ENCODE results near the gene UBE2F.

UBE2F gene

DNA sequence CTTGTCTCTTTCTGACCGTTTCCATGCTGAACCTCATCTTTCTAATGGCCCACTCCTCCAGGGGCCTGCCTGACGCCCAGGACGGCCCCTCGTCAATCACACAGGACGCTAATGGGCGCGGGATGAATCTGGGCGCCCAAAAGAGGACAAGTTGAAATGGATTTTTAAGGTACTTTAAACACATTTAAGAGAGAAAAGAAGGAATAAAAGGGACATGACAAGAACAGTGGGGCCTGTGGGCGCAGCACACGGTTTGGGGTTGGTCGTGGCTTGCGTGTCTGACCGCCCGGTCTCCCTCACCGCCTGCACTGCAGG lies 607 bp upstream of the UBE2F start:
- H3K9ac ChIP-seq (ENCODE audit: low read depth, low read length): peak overlapping the region; percentile 79; the same call in 1 of the 2 replicates

DNA sequence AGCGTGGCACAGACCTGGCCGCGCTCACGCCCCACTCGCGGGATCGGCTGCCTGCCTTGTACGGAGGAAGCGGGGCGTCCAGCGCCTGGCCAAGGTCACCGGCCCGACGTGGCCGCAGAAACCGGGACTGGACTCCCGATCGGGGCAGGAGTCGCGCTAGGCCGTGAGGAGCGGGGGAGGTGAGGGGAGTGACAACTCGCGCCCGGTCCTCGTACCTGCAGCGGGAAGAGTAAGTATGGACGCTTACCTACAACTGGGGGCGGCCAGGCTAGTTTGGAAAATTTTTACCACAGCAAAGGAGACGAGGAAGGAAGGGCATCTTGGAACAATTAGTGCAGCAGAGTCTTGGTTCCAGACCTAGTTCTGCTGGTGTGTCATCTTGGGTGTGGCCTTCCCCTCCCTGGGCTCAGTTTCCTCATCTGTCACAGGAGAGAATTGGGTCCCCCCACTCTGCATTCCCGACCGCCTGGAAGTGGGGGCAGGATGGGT lies 693 bp downstream of the UBE2F start:
- H3K27me3 ChIP-seq (ENCODE audit: insufficient read depth, low read length): peaks cover 6% of the 10 kb centered on the region
- H3K4me1 ChIP-seq (ENCODE audit: insufficient read depth, low read length): peaks cover 8% of the 10 kb centered on the region; the same call in 1 of the 2 replicates
- H3K9ac ChIP-seq (ENCODE audit: low read depth, low read length): peak overlapping the region; percentile 73; the same call in 1 of the 2 replicates
- H3K27ac ChIP-seq (ENCODE audit: low read length): no peak overlapping the region
- peaks cover 2% of the 10 kb centered on the region for H3K9me3 ChIP-seq (ENCODE audit: insufficient read depth, low read depth, low read length)
- peak overlapping the region; percentile 84 for H3K4me3 ChIP-seq (ENCODE audit: low read length)
- H3K36me3 ChIP-seq (ENCODE audit: insufficient read depth, low read depth, low read length): no peaks in the 10 kb centered on the region

More for the DNA sequence above, 607 bp upstream of the UBE2F start:
- H3K4me3 ChIP-seq (ENCODE audit: low read length): peak overlapping the region; percentile 88
- peaks cover 8% of the 10 kb centered on the region for H3K9me3 ChIP-seq (ENCODE audit: insufficient read depth, low read depth, low read length)
- H3K27ac ChIP-seq (ENCODE audit: low read length): no peak overlapping the region
- peaks cover 8% of the 10 kb centered on the region; the same call in 1 of the 2 replicates for H3K4me1 ChIP-seq (ENCODE audit: insufficient read depth, low read length)
- peaks cover 6% of the 10 kb centered on the region for H3K27me3 ChIP-seq (ENCODE audit: insufficient read depth, low read length)
- H3K36me3 ChIP-seq (ENCODE audit: insufficient read depth, low read depth, low read length): no peaks in the 10 kb centered on the region

DNA sequence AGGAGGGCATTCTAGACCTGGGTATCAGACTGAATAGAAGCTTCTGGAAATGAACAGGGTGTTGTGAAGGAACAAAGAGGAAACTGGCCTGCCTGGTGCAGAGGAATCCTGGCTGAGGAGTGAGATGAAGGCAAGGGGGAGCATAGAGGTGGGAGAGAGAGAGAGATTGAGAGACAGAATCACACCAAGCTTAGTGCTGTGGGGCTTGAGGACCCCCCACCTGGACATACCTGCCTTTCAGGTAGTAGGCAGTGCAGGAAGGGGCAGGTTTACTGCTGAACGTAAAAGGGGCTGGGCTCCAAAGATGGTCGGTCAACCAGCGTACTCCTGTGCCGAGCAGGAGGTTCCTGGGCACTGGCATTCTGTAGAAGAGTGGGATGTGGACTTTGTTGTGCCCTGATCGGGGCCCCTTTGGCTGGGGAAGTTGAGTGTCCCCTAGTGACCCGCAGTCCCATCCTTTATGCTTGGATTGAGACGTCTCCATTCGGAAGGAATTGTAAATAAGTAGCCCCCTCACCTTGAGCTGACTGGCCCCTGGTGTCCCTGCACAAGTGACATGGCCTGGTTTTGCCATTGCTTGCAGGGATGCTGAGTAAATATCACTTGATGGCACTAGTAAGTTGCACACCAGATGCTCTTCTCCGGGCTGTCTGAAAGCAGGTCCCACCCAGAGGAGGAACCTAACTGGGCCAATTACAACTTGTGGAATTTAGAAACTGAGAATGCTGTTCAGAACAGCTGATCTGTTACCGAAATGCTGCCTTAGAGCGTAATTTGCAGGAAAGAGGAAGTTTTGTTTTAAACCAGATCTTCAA lies 1.4 kb downstream of the UBE2F start:
- H3K27me3 ChIP-seq (ENCODE audit: insufficient read depth, low read length): peaks cover 6% of the 10 kb centered on the region
- H3K9ac ChIP-seq (ENCODE audit: low read depth, low read length): peak overlapping the region; percentile 73; the same call in 1 of the 2 replicates
- H3K27ac ChIP-seq (ENCODE audit: low read length): no peak overlapping the region
- peaks cover 2% of the 10 kb centered on the region; the same call in 1 of the 2 replicates for H3K36me3 ChIP-seq (ENCODE audit: insufficient read depth, low read depth, low read length)
- H3K4me1 ChIP-seq (ENCODE audit: insufficient read depth, low read length): peaks cover 8% of the 10 kb centered on the region; the same call in 1 of the 2 replicates
- peak overlapping the region; percentile 84 for H3K4me3 ChIP-seq (ENCODE audit: low read length)
- no peaks in the 10 kb centered on the region for H3K9me3 ChIP-seq (ENCODE audit: insufficient read depth, low read depth, low read length)

DNA sequence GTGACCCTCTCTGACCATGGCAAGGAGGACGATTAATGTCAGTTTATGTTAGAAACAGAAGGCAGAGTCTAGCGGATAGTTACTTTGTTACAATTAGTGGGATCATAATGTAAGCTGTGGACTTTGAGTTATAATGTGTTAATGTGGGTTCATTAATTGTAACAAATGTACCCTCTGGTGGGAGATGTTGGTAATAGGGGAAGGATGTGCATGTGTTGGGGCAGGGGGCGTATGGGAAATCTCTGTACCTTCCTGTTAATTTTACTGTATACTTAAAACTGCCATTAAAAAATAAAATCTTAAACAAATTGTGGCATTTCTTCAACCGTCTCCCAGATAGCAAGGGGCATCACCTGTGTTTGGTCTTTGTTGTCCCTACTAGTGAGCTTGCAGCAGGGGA lies 4.8 kb downstream of the UBE2F start:
- H3K9ac ChIP-seq (ENCODE audit: low read depth, low read length): no peak overlapping the region
- H3K27ac ChIP-seq (ENCODE audit: low read length): no peak overlapping the region
- H3K4me1 ChIP-seq (ENCODE audit: insufficient read depth, low read length): peaks cover 8% of the 10 kb centered on the region; the same call in 1 of the 2 replicates
- H3K4me3 ChIP-seq (ENCODE audit: low read length): no peak overlapping the region
- peaks cover 6% of the 10 kb centered on the region; the same call in 1 of the 2 replicates for H3K27me3 ChIP-seq (ENCODE audit: insufficient read depth, low read length)
- no peaks in the 10 kb centered on the region for H3K9me3 ChIP-seq (ENCODE audit: insufficient read depth, low read depth, low read length)
- peaks cover 18% of the 10 kb centered on the region for H3K36me3 ChIP-seq (ENCODE audit: insufficient read depth, low read depth, low read length)

DNA sequence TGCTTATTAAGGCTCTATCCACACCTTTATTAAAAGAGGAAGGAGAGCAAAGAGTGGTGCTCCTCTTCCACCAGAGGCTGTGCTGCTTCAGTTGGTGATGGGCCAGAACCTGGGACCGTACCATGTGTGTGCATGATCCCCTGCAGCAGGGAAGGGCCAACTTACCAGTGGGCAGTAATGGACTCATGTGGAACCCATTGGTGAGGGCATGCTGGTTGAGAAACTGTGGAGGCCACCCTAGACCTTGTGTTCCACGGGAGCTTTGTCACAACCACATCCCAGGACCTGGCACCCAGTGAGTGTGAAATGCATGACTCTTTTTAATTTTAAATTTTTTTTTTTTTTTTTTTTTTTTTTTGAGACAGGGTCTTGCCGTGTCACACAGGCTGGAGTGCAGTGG lies 5.4 kb downstream of the UBE2F start:
- Histone ChIP-seq H3K4me1 (ENCODE audit: insufficient read depth, low read length) (peaks cover 8% of the 10 kb centered on the region; the same call in 1 of the 2 replicates), H3K9ac (ENCODE audit: low read depth, low read length) (no peak overlapping the region), H3K27me3 (ENCODE audit: insufficient read depth, low read length) (peaks cover 6% of the 10 kb centered on the region; the same call in 1 of the 2 replicates), H3K27ac (ENCODE audit: low read length) (no peak overlapping the region), H3K36me3 (ENCODE audit: insufficient read depth, low read depth, low read length) (peaks cover 21% of the 10 kb centered on the region), H3K9me3 (ENCODE audit: insufficient read depth, low read depth, low read length) (no peaks in the 10 kb centered on the region), H3K4me3 (ENCODE audit: low read length) (no peak overlapping the region)

DNA sequence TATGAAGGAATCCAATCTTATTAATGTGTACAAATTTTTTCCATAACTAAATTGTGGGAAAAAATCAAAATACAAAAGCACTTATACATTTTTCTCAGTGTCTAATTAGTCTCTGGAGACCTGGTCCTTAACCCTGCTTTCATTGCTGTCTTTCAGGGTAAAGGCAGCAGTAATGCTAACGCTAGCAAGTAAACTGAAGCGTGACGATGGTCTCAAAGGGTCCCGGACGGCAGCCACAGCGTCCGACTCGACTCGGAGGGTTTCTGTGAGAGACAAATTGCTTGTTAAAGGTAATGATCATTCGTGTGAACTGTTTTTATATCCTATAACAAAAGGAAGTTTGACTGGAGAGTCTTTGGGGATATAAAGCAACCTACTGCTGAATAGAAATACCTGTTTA lies 6.1 kb downstream of the UBE2F start:
- Histone ChIP-seq H3K4me3 (ENCODE audit: low read length) (no peak overlapping the region), H3K27ac (ENCODE audit: low read length) (no peak overlapping the region), H3K4me1 (ENCODE audit: insufficient read depth, low read length) (peaks cover 6% of the 10 kb centered on the region; the same call in 1 of the 2 replicates), H3K27me3 (ENCODE audit: insufficient read depth, low read length) (peaks cover 2% of the 10 kb centered on the region; the same call in 1 of the 2 replicates), H3K36me3 (ENCODE audit: insufficient read depth, low read depth, low read length) (peaks cover 23% of the 10 kb centered on the region), H3K9ac (ENCODE audit: low read depth, low read length) (no peak overlapping the region), H3K9me3 (ENCODE audit: insufficient read depth, low read depth, low read length) (no peaks in the 10 kb centered on the region)

DNA sequence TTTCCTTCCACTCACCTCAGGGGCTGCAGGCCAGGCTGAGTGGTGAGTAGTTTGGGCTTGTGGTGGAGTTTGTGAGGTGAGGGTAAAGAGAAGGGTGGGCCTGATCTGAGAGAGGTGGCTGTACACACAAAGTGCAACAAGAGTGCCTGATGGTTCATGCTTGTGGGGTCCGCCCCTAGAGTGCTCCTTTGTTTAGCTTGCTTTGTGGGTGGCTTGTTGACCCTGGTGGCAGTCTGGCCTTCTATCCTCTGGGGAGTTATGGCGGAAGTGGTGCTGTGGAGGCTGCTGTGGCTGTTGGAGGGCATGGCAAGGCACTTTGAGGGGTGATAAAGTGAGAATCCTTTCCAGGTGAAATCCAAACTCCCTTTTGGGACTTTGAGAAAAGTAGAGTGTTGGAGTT lies 10.6 kb downstream of the UBE2F start:
- Histone ChIP-seq H3K4me1 (ENCODE audit: insufficient read depth, low read length) (peaks cover 7% of the 10 kb centered on the region; the same call in 1 of the 2 replicates), H3K9ac (ENCODE audit: low read depth, low read length) (no peak overlapping the region), H3K27ac (ENCODE audit: low read length) (no peak overlapping the region), H3K27me3 (ENCODE audit: insufficient read depth, low read length) (no peaks in the 10 kb centered on the region), H3K36me3 (ENCODE audit: insufficient read depth, low read depth, low read length) (peaks cover 37% of the 10 kb centered on the region), H3K4me3 (ENCODE audit: low read length) (no peak overlapping the region), H3K9me3 (ENCODE audit: insufficient read depth, low read depth, low read length) (no peaks in the 10 kb centered on the region)

DNA sequence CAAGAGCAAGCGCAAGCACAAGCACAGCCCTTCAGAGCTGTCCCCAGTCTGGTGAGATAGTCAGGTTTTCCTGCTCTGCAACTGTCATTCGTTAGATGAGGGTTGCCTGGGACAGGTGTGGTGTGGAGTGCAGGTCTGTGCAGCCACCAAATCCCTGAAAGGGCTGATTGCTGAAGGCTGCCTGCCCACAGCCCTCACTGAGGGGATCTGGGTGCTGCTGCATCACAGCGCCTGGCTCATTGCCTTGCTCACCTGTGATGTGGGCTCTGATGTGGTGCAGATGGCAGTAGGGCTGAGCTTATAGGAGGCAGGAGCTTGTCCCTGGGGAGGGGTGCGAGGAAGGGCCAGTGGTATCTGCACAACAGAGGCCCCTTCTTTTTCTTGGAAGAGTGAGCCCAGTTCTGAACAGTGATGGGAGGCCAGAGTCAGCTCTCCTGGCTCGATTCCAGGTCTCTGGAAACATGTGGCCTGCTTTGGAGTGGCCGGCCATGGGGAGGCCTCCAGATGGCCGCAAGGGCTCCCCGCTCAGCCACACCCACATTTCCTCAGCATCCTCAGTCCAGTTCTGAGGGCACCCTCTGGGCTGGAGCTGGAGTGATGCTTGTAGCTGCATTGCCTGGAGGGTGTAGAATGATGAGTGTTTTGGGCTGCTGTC lies 11.4 kb downstream of the UBE2F start:
- Histone ChIP-seq H3K36me3 (ENCODE audit: insufficient read depth, low read depth, low read length) (peaks cover 35% of the 10 kb centered on the region), H3K4me3 (ENCODE audit: low read length) (no peak overlapping the region), H3K9ac (ENCODE audit: low read depth, low read length) (no peak overlapping the region), H3K4me1 (ENCODE audit: insufficient read depth, low read length) (peaks cover 7% of the 10 kb centered on the region; the same call in 1 of the 2 replicates), H3K27me3 (ENCODE audit: insufficient read depth, low read length) (no peaks in the 10 kb centered on the region), H3K9me3 (ENCODE audit: insufficient read depth, low read depth, low read length) (no peaks in the 10 kb centered on the region), H3K27ac (ENCODE audit: low read length) (no peak overlapping the region)

DNA sequence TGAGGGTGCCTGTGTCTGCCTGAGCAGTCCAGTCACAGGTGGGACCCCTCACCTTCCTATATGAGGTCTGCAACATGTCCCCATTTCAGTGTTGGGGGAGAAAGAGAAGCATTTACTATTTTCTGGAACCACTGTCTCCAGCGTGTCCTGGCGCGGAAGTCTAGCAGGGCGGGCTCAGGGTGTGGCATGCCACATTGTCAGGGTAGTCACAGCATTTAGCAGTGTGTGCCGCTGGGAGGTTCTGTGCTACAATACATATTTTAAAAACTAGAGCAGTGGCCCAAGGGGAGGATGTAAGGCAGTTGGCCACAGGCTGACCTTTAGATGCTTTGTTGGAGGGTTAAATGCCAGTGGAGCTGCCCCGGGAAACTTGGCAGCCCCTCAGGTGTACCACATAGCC lies 12.5 kb downstream of the UBE2F start:
- no peak overlapping the region for H3K4me3 ChIP-seq (ENCODE audit: low read length)
- no peak overlapping the region for H3K27ac ChIP-seq (ENCODE audit: low read length)
- H3K4me1 ChIP-seq (ENCODE audit: insufficient read depth, low read length): peaks cover 7% of the 10 kb centered on the region; the same call in 1 of the 2 replicates
- no peak overlapping the region for H3K9ac ChIP-seq (ENCODE audit: low read depth, low read length)
- H3K36me3 ChIP-seq (ENCODE audit: insufficient read depth, low read depth, low read length): peaks cover 35% of the 10 kb centered on the region
- no peaks in the 10 kb centered on the region for H3K27me3 ChIP-seq (ENCODE audit: insufficient read depth, low read length)
- no peaks in the 10 kb centered on the region for H3K9me3 ChIP-seq (ENCODE audit: insufficient read depth, low read depth, low read length)

DNA sequence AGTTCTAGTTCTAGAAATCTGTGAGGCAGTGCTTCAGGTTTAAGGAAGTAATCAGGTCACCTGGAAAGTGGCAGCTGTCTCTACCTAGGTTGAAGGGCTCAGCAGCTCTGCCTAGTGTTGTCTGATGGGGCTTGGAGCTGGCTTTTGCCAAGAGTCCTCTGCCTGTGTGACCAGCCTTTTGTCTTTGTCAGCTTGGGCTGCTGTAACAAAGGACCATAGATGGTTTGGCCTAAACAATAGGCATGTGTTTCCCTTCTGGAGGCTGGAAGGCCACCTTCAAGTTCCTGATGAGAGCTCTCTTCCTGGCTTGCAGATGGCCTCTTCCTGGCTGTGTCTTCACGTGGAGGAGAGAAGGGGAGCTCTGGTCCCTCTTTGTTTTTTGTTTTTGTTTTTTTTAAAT lies 13.3 kb downstream of the UBE2F start:
- H3K9ac ChIP-seq (ENCODE audit: low read depth, low read length): no peak overlapping the region

DNA sequence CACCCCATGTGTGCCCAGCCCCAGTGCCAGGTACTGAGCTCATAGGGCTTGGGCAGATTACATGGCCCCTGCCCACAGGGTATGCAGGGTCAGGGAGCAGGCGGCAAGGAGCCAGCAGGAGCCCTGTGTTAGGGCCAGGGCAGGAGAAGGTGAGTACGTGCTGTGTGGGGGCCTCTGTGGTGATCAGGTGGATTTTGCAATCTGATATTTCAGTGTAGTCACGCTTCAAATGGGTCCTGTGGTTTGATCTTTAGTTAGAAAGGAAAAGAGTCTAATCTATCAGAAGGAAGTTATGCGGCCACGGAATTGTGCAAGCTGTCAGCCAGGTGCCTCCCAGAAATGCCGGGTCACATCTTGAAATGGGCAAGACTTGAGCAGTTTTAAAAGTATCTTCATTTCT lies 13.9 kb downstream of the UBE2F start:
- Histone ChIP-seq H3K9me3 (ENCODE audit: insufficient read depth, low read depth, low read length) (no peaks in the 10 kb centered on the region), H3K4me1 (ENCODE audit: insufficient read depth, low read length) (peaks cover 7% of the 10 kb centered on the region; the same call in 1 of the 2 replicates), H3K27ac (ENCODE audit: low read length) (no peak overlapping the region), H3K27me3 (ENCODE audit: insufficient read depth, low read length) (no peaks in the 10 kb centered on the region), H3K9ac (ENCODE audit: low read depth, low read length) (no peak overlapping the region), H3K36me3 (ENCODE audit: insufficient read depth, low read depth, low read length) (peaks cover 32% of the 10 kb centered on the region), H3K4me3 (ENCODE audit: low read length) (no peak overlapping the region)

More for the DNA sequence above, 13.3 kb downstream of the UBE2F start:
- Histone ChIP-seq H3K27me3 (ENCODE audit: insufficient read depth, low read length) (no peaks in the 10 kb centered on the region), H3K36me3 (ENCODE audit: insufficient read depth, low read depth, low read length) (peaks cover 32% of the 10 kb centered on the region), H3K9me3 (ENCODE audit: insufficient read depth, low read depth, low read length) (no peaks in the 10 kb centered on the region), H3K4me3 (ENCODE audit: low read length) (no peak overlapping the region), H3K27ac (ENCODE audit: low read length) (no peak overlapping the region), H3K4me1 (ENCODE audit: insufficient read depth, low read length) (peaks cover 7% of the 10 kb centered on the region; the same call in 1 of the 2 replicates)
